ENCODE data around the gene ABCB8. TPM values are rescaled to one million over a fixed set of nuclear protein-coding genes. Genes with fewer than 3 reads are reported as not detected.
A peak's percentile ranks its signal among the peaks of the same experiment; 100 is the strongest.

Gene ABCB8
- total RNA-seq, 2 experiments from 2014 or later = 57.0 to 62.2 TPM

DNA sequence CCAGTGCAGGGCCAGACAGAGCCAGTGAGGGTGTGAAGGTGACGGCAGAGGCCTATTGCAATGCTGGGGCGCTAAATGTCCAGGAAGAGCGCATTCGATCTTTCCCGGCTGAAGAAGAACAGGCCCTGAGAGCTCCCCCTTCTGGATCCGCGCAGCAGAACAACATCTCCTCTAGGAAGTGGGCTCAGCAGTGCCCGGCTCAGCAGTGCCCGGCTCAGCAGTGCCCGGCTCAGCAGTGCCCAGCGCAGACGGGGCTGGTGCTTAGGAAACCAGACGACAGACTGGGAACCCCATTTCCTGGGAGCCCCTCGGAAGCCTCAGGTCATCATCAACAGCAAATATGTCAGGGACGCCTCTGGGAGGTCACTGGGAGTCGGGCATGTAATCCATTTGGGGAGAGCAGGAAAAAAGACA lies 42.1 kb upstream of the ABCB8 start:
- peaks cover 28% of the 10 kb centered on the region for H3K27me3 Mint-ChIP-seq
- peak; percentile 73 for TF ChIP-seq CTCF (IDR thresholded peaks at IDR 0.05)
- peaks cover 8% of the 10 kb centered on the region for H3K9me3 Mint-ChIP-seq
- H3K27me3 ChIP-seq (ENCODE audit: control insufficient read depth in 1 of 2, insufficient read depth in 2 of 2, low read length in 2 of 2) = peaks cover 3 to 6% of the 10 kb centered on the region in 2 experiments
- intact Hi-C loops (cut with DNase I, micrococcal nuclease) = loop anchor here (1.0 to 10.0 kb wide), 4 partner anchors 23 to 1271 kb away; a partner anchor contains a TSS
- no peaks in the 10 kb centered on the region for H3K36me3 ChIP-seq (ENCODE audit: insufficient read depth, low read length)
- peaks cover 14 to 23% of the 10 kb centered on the region in 2 experiments for H3K9me3 ChIP-seq (ENCODE audit: control insufficient read depth in 1 of 2, insufficient read depth in 1 of 2, low read length in 2 of 2)
- no peak overlapping the region for H3K4me3 Mint-ChIP-seq
- H3K4me1 ChIP-seq (ENCODE audit: insufficient read depth, low read length) = peaks cover 36% of the 10 kb centered on the region
- peaks cover 31% of the 10 kb centered on the region for H3K4me1 Mint-ChIP-seq (ENCODE audit: low read depth)
- ATAC-seq (ENCODE audit: poor library complexity) = peak; percentile 56
- H3K4me3 ChIP-seq (ENCODE audit: low read length) = no peak overlapping the region
- POLR2A ChIA-PET = interaction anchor here (0.9 to 3.5 kb wide), 2 partner anchors 11 to 32 kb away, joined by 3 to 20 read pairs; no protein-coding TSS in a partner anchor
- CTCF ChIA-PET = interaction anchor here (0.6 to 3.2 kb wide), 9 partner anchors 8 to 33 kb away, joined by 3 to 28 read pairs (median 6); no protein-coding TSS in a partner anchor
- H3K27ac Mint-ChIP-seq = no peak overlapping the region
- no peak overlapping the region for H3K27ac ChIP-seq (ENCODE audit: low read depth in 1 of 2, low read length in 2 of 2)
- H3K36me3 Mint-ChIP-seq (ENCODE audit: low read depth) = no peaks in the 10 kb centered on the region
- DNase-seq = peak in 12 of 14 experiments; percentile 35 to 79 (median 50)

GRCh38 chr7:150986556-150986955 lies 41.7 kb upstream of the ABCB8 start:
- POLR2A ChIA-PET = interaction anchor here (3.5 kb wide), 1 partner anchor 12 kb away, joined by 20 read pairs; no protein-coding TSS in a partner anchor
- no peak for TF ChIP-seq CTCF (IDR thresholded peaks at IDR 0.05)
- Histone ChIP-seq H3K4me1 (ENCODE audit: insufficient read depth, low read length) (peaks cover 36% of the 10 kb centered on the region), H3K27me3 (ENCODE audit: control insufficient read depth in 1 of 2, insufficient read depth in 2 of 2, low read length in 2 of 2) (peaks cover 1% of the 10 kb centered on the region in 2 experiments), H3K27ac (ENCODE audit: low read depth in 1 of 2, low read length in 2 of 2) (no peak overlapping the region), H3K9me3 (ENCODE audit: control insufficient read depth in 1 of 2, insufficient read depth in 1 of 2, low read length in 2 of 2) (peaks cover 18 to 28% of the 10 kb centered on the region in 2 experiments), H3K4me3 (ENCODE audit: low read length) (no peak overlapping the region), H3K36me3 (ENCODE audit: insufficient read depth, low read length) (no peaks in the 10 kb centered on the region)
- no peak for ATAC-seq (ENCODE audit: poor library complexity)
- Mint-ChIP-seq H3K4me1 (ENCODE audit: low read depth) (peaks cover 31% of the 10 kb centered on the region), H3K27me3 (peaks cover 23% of the 10 kb centered on the region), H3K27ac (no peak overlapping the region), H3K9me3 (peaks cover 11% of the 10 kb centered on the region), H3K4me3 (no peak overlapping the region), H3K36me3 (ENCODE audit: low read depth) (no peaks in the 10 kb centered on the region)
- DNase-seq = no peak
- CTCF ChIA-PET = interaction anchor here (0.8 to 3.2 kb wide), 8 partner anchors 8 to 32 kb away, joined by 3 to 28 read pairs (median 6); no protein-coding TSS in a partner anchor
- intact Hi-C loops (cut with DNase I, micrococcal nuclease) = loop anchor here (1.0 to 10.0 kb wide), 4 partner anchors 23 to 1272 kb away; a partner anchor contains a TSS

- intact Hi-C loops (cut with DNase I, micrococcal nuclease) = loop anchor here (1.0 to 10.0 kb wide), 4 partner anchors 90 to 1274 kb away; a partner anchor contains a TSS
- ATAC-seq (ENCODE audit: poor library complexity) (peak; percentile 76), DNase-seq (peak; percentile 46 to 83 (median 64))
- CTCF ChIA-PET = interaction anchor here (1.0 to 2.3 kb wide), 3 partner anchors 20 to 26 kb away, joined by 4 to 5 read pairs (median 5); no protein-coding TSS in a partner anchor
- POLR2A ChIA-PET = interaction anchor here (0.9 to 1.0 kb wide), 2 partner anchors 14 to 30 kb away, joined by 3 read pairs; no protein-coding TSS in a partner anchor
- Mint-ChIP-seq H3K27ac (no peak overlapping the region), H3K9me3 (peaks cover 11% of the 10 kb centered on the region), H3K4me3 (peak overlapping the region; percentile 63), H3K36me3 (ENCODE audit: low read depth) (no peaks in the 10 kb centered on the region), H3K27me3 (peaks cover 4% of the 10 kb centered on the region), H3K4me1 (ENCODE audit: low read depth) (peaks cover 38% of the 10 kb centered on the region)
- H3K27me3 ChIP-seq (ENCODE audit: control insufficient read depth in 1 of 2, insufficient read depth in 2 of 2, low read length in 2 of 2) = no peaks in the 10 kb centered on the region
- H3K36me3 ChIP-seq (ENCODE audit: insufficient read depth, low read length) = no peaks in the 10 kb centered on the region
- peaks cover 18 to 33% of the 10 kb centered on the region in 2 experiments for H3K9me3 ChIP-seq (ENCODE audit: control insufficient read depth in 1 of 2, insufficient read depth in 1 of 2, low read length in 2 of 2)
- H3K4me3 ChIP-seq (ENCODE audit: low read length) = peak overlapping the region; percentile 28
- peaks cover 42% of the 10 kb centered on the region for H3K4me1 ChIP-seq (ENCODE audit: insufficient read depth, low read length)
- H3K27ac ChIP-seq (ENCODE audit: low read depth in 1 of 2, low read length in 2 of 2) = peak overlapping the region in 1 of 2 donors; percentile 33
- TF ChIP-seq CTCF (IDR thresholded peaks at IDR 0.05) = peak; percentile 90
Observed at GRCh38 chr7:150988230-150989226, 39.7 kb upstream of the ABCB8 start.
